Breast epithelium (tissue), 3 donors: ENCODE data around the gene MYO6.

Source experiments
- POLR2A ChIP-seq: fragments of 450-650 bp; IDR thresholded peaks from one replicate; pipeline ENCODE4 v1.6.1; 2016; ENCODE audit warnings: antibody characterized with exemption, mild to moderate bottlenecking, moderate library complexity
- POLR2AphosphoS5 ChIP-seq, 3 donors: sonication (generic); formaldehyde crosslinking; IDR thresholded peaks; one replicate each; pipeline ENCODE4 v1.6.1; 2017; ENCODE audit warnings: antibody characterized with exemption in 3 of 3

DNA sequence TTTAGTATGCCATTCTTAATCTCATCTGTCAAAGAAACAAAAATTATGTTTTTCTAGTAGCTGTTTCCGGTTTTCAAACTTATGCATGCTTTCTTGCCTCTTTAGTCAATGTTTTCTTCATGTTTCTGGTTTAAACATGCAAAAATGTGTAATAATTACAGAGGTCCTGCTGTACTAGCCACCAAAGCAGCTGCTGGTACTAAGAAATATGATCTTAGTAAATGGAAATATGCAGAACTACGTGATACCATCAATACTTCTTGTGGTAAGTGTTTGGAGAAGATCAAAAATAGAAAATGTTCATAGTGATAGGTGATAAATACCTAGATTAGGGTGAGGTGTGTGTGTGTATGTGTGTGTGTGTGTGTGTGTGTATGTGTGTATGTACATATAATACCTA is 158.4 kb downstream of the MYO6 start:
- TF ChIP-seq POLR2AphosphoS5 (IDR thresholded peaks at IDR 0.05) = no peak
- no peak for TF ChIP-seq POLR2A
